Activated naive CD4-positive, alpha-beta T cell treated with anti-CD3 and anti-CD28 coated beads, Interleukin-2, amount 50 U/mL, for 72 hours (primary cell): ENCODE measurements around the gene SUPT16H. TPM values are rescaled to one million over a fixed set of nuclear protein-coding genes. Genes with fewer than 3 reads are reported as not detected.

Experiments
- ATAC-seq, 2 donors: fragments of 150-1000 bp; cut with Tn5 transposase; 2 replicates each; pipeline ENCODE4 v1.10.0; 2021; ENCODE audit warnings: mild to moderate bottlenecking in 2 of 2, moderate library complexity in 2 of 2
- DNase-seq, 2 donors: peaks; one replicate each; pipeline ENCODE4 v3.0.0; 2021 to 2022; ENCODE audit warnings: low spot score in 2 of 2
- H3K27ac Mint-ChIP-seq, 2 donors: one replicate each; pipeline ENCODE4 v1.8.0; 2022; ENCODE audit warnings: mild to moderate bottlenecking in 2 of 2, mixed read lengths in 2 of 2
- H3K36me3 Mint-ChIP-seq, 2 donors: one replicate each; pipeline ENCODE4 v1.8.0; 2022; ENCODE audit warnings: mixed read lengths in 2 of 2
- H3K9me3 Mint-ChIP-seq, 2 donors: one replicate each; pipeline ENCODE4 v1.8.0; 2022; ENCODE audit warnings: mixed read lengths in 2 of 2
- total RNA-seq, 2 donors: library from RNA; stranded (reverse); gene quantifications; one replicate each; pipeline ENCODE4 v1.2.3, GENCODE V29; 2022

Gene SUPT16H
- total RNA-seq, result 100 to 1,000 TPM; 161 to 172 TPM

DNA sequence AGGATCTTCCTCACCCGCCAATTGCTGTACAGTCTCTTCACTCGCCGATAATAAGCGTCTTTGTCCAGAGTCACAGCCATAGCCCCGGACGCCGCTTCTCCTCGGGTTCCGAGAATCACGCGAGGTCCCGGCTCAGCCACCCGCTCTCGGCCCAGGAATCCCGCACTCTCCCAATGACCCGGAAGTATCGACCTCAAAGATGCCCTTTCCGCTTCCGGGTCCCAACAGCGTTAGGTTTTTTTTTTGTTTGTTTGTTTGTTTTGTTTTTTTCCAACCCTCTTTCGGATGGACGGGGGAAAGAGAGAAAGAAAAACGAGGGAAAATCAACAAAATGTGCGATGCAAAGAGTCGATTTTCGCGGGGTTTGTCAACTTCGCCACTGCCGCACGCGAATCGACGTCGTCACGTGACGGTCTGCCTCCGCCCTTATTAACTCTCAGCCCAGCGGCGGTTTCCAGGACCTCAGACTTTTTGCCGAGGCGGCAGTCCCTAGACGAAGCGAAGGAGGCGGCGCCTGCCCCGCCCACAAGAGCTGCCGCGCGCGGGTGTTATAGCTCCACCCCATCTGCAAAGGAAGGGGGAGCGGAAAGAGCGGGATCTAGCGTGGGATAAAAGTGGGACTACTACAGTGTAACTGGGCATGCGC is at the start of gene SUPT16H:
Gene SUPT16H (minus strand): TSS at position 172 of the 646 bp plus-strand sequence. CDS start 92 bp downstream, at position 80.
- Mint-ChIP-seq H3K27ac (peak within 1 kb of the TSS; percentile 97 to 98), H3K9me3 (no peaks in the 10 kb centered on the region), H3K36me3 (peaks cover 27 to 33% of the 10 kb centered on the region in 2 donors)
- DNase-seq (peak; percentile 94 to 95), ATAC-seq (peak; percentile 88 to 95)

DNA sequence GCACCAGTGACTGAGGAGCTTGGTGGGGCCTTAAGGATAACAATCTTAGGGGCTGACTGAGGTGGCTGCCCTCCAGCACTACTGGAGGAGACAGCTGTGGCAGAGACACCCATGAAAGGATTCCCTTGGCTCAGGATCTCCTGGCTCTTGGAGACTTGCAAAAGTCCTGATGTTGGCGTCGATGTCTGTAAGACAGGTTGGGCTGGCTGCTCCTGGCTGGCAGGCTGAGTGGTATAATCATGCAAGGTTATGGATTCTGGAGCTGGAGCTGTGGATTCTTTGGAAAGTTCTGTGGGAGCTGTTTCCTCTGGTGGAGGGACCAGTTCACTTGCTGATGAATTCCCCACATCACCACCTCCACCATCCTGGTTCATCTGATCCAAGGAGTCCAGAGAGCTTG is 47.3 kb upstream of the SUPT16H start:
- DNase-seq, result no peak
- H3K36me3 Mint-ChIP-seq, result peaks cover 5 to 29% of the 10 kb centered on the region in 2 donors
- H3K9me3 Mint-ChIP-seq, result no peaks in the 10 kb centered on the region
- peak overlapping the region in 1 of 2 donors; percentile 10 for H3K27ac Mint-ChIP-seq
- ATAC-seq, result no peak

DNA sequence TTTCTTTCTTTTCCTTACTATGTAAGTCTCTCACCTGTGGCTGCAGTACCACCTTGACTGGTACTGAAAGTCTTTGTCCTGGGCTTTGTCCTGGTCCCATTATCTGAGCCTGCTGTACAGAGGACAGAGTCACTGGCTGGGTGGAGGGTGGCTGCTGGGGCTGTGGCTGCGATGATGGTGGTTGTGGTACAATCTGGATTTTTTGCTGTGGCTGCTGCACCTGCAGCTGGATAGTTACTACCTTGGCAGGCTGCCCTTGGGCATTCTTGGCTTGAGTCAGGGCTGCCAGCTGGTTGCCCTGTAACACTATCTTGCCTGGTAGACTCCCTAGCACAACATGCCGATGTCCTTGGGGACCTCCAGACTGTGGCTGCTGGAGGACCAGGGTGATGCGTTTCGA is 45.1 kb upstream of the SUPT16H start:
- peaks cover 5 to 39% of the 10 kb centered on the region in 2 donors for H3K36me3 Mint-ChIP-seq
- no peak for ATAC-seq

DNA sequence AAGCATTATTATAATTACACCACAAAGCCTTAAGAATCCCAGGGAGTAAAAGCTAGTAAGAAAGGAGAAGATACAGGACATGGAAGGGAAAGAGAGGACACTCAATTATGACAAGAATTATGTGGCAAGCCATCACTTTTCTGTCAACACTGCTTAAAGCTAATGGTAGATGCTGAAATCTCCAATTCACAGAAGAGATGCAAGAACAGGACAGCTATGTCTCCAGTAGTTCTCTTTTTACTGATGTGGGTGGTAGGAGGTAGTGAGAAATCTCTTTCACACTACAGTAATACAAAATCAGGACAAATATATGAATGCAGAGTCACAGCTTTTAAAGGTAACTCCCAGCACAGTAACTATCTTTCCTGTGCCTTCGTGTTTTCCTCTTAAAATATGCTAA is 42.9 kb upstream of the SUPT16H start:
- Mint-ChIP-seq H3K9me3 (no peaks in the 10 kb centered on the region), H3K36me3 (peaks cover 5 to 40% of the 10 kb centered on the region in 2 donors), H3K27ac (peak overlapping the region in 1 of 2 donors; percentile 84)
- DNase-seq, result no peak
- no peak for ATAC-seq

More for the DNA sequence above, 45.1 kb upstream of the SUPT16H start:
- H3K27ac Mint-ChIP-seq, result no peak overlapping the region
- DNase-seq, result no peak
- no peaks in the 10 kb centered on the region for H3K9me3 Mint-ChIP-seq

DNA sequence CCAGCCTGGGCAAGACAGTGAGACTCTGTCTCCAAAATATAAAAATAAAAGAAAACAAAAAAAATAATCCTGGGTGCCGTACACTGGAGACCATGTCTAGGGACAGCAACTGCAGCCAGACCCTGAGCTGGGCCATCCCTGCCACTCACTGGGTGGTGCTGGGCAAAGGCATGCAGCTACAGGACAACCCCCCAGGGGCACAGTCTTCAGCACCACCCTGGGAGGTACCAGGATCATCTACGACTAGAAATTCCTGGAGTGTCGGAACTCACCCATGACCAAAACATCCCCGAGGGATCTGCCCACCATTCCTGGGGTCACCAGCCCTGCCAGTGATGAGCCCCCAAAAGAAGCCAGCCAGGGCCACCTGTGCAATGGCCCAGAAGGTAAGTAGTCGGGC is 35.7 kb upstream of the SUPT16H start:
- Mint-ChIP-seq H3K36me3 (peaks cover 0 to 37% of the 10 kb centered on the region in 2 donors), H3K9me3 (no peaks in the 10 kb centered on the region), H3K27ac (peak overlapping the region in 1 of 2 donors; percentile 45)
- no peak for ATAC-seq
- no peak for DNase-seq

DNA sequence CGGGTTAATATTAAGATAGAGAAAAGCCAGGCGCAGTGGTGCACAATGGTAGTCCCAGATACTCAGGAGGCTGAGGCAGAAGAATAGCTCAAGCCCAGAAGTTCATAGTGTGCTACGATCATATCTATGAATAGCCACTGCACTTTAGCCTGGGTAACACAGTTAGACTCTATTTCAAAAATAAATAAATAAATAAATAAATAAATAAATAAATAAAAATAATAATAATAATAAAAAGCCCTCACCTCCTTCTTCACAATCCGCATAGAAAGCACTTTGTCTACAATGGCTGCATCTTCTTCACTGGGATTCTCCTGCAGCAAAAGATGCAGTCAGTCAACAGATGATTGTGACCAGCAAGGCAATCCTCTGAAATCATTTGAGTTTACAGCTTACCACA is 31.5 kb upstream of the SUPT16H start:
- Mint-ChIP-seq H3K9me3 (no peaks in the 10 kb centered on the region), H3K36me3 (peaks cover 6 to 44% of the 10 kb centered on the region in 2 donors), H3K27ac (peak overlapping the region in 1 of 2 donors; percentile 73)
- ATAC-seq, result no peak
- no peak for DNase-seq

DNA sequence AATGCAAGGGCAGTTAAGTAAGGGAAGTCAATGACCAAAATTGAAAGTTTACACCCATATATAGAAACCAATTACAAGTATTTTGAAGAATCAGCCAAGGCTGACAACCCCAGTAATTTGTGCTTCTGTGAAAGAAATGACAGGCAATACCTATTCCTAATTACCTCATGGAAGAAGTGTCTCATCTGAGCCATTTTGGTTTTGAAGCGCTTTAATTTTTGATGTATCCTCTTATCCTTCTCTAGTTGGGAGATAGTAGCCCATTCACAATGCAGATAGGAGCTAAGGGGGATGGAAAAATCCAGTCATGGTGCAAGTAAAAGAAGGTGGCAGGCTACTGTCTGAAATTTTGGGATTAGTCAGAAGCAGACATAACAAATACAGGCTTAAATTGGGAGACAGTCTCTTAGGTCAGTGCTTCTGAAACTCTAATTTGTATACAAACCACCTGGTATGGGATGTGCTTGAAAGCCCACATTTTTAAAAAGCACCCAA is 30.4 kb upstream of the SUPT16H start:
- Mint-ChIP-seq H3K27ac (peak overlapping the region; percentile 65 to 91), H3K9me3 (no peaks in the 10 kb centered on the region), H3K36me3 (peaks cover 6 to 49% of the 10 kb centered on the region in 2 donors)
- DNase-seq, result no peak
- peak; percentile 88 to 92 for ATAC-seq

DNA sequence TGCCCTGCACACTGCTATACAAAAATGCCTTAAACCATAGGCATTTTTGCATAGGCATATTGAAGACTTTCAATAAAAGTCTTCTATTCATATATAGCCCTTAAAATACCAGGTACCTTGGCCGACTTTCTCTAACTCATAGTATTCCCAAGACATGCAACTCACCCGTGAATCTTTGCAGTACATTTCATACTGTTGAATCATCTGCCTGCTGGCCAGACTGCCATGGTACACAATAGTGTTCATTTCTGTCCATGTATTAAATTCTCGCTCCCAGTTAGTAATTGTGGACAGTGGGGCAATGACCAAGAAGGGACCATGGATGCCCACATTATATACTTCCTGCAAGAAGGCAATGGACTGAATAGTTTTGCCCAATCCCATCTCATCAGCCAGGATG is 24.3 kb upstream of the SUPT16H start:
- DNase-seq (no peak), ATAC-seq (no peak)
- H3K36me3 Mint-ChIP-seq, result peaks cover 7 to 52% of the 10 kb centered on the region in 2 donors
- no peaks in the 10 kb centered on the region for H3K9me3 Mint-ChIP-seq
- H3K27ac Mint-ChIP-seq, result no peak overlapping the region

DNA sequence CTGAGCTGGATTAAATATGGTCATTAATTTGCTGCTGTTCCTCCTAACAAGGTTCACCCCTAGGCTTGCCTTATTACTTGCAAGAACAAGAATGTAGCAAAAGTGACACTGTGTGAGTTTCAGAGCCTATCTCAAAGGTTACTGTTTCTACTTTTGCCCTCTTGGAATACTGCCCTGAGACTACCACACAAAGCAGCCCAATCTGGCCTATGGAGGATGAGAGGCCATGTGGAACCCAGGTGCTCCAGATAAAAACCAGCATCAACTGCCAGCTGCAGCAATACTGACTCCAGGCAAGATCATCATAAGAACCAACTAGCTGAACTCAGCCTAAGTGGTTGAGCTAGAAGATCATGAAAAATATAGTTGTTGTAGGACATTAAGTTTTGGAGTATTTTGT is 22.4 kb upstream of the SUPT16H start:
- DNase-seq (no peak), ATAC-seq (no peak)
- no peaks in the 10 kb centered on the region for H3K9me3 Mint-ChIP-seq
- peak overlapping the region in 1 of 2 donors; percentile 38 for H3K27ac Mint-ChIP-seq
- H3K36me3 Mint-ChIP-seq, result peaks cover 18 to 50% of the 10 kb centered on the region in 2 donors

DNA sequence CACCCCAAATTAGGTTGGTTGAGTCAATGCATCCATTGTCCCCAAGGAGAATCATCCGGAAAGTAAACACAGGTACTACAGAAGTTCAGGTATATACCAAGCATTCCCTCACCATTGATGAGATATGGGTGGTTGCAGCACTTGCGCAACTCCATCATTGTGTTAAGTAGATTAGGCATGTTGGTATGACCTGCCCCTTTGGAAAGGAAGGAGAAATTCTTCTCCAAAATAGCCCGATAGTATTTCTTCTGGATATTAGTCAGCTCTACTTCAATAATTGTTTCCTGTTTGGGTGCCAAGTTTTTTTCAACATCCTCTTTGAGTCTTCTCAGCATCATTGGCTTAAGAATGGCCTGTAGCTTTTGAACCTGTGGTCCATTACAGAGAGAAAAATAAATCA is 21.3 kb upstream of the SUPT16H start:
- no peaks in the 10 kb centered on the region for H3K9me3 Mint-ChIP-seq
- ATAC-seq, result no peak
- peaks cover 26 to 50% of the 10 kb centered on the region in 2 donors for H3K36me3 Mint-ChIP-seq

DNA sequence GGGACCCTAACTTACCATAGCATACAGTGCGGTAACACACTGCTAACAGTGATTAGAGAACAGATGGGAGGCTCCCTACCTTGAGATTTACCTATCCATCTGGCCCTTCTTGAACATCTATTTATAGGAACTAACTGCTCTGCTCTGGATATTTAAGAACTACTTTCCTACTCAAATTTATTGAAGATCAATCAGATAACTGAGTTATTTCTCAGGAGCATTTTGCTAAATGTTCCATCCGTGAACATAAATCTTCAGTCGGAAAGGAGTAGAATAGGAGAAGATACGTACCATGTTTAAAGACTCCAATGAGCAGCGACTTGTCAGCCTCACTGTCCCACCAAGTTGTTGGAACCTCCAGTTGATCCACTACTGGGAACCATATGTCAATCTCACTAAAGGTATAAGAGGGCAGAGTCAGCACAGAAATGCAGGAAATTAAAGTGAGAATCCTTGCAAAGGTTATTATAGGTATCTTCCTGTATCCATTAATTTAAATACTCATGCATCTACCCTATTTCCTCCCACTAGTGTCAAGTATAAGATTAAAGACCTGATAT is 15.6 kb upstream of the SUPT16H start:
- no peaks in the 10 kb centered on the region for H3K9me3 Mint-ChIP-seq
- DNase-seq, result no peak
- ATAC-seq, result no peak
- H3K27ac Mint-ChIP-seq, result peak overlapping the region in 1 of 2 donors; percentile 7
- peaks cover 35 to 45% of the 10 kb centered on the region in 2 donors for H3K36me3 Mint-ChIP-seq

More for the DNA sequence above, 21.3 kb upstream of the SUPT16H start:
- H3K27ac Mint-ChIP-seq, result peak overlapping the region in 1 of 2 donors; percentile 60
- no peak for DNase-seq

DNA sequence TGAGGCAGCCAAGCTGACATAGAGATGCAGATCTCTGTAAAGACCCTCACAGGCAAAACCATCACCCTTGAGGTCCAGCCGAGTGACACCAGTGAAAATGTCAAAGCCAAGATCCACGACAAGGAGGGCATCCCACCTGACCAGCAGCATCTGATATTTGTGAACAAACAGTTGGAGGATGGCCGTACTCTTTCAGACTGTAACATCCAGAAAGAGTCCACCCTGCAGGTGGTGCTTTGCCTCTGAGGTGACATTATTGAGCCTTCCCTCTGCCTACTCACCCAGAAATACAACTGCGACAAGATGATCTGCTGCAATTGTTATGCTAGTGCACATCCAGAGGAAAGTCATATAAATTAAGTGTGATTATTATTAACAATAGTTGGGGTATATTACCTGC is 15.1 kb upstream of the SUPT16H start:
- peak overlapping the region in 1 of 2 donors; percentile 34 for H3K27ac Mint-ChIP-seq
- DNase-seq, result no peak
- no peak for ATAC-seq
- H3K9me3 Mint-ChIP-seq, result no peaks in the 10 kb centered on the region
- H3K36me3 Mint-ChIP-seq, result peaks cover 39 to 50% of the 10 kb centered on the region in 2 donors

DNA sequence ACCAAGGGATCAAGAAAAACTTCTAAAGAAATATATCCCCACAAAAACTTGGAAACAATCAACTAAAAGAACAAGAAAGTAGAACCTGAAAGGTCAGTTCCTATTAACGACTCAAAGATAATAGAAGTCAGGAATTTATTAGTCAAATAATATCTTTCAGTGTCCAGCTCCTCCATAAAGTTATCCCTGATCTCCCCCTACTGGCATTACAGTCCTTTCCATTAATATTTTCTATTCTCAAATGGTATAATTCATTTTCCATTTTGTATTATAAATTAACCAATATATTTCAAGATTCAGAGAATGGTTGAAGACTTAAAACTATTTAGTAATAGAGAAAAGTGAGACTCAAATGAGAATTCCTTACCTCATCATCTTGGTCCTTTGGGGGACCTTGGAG is 11.6 kb upstream of the SUPT16H start:
- Mint-ChIP-seq H3K27ac (no peak overlapping the region), H3K36me3 (peaks cover 37 to 49% of the 10 kb centered on the region in 2 donors), H3K9me3 (no peaks in the 10 kb centered on the region)
- ATAC-seq, result no peak
- no peak for DNase-seq

DNA sequence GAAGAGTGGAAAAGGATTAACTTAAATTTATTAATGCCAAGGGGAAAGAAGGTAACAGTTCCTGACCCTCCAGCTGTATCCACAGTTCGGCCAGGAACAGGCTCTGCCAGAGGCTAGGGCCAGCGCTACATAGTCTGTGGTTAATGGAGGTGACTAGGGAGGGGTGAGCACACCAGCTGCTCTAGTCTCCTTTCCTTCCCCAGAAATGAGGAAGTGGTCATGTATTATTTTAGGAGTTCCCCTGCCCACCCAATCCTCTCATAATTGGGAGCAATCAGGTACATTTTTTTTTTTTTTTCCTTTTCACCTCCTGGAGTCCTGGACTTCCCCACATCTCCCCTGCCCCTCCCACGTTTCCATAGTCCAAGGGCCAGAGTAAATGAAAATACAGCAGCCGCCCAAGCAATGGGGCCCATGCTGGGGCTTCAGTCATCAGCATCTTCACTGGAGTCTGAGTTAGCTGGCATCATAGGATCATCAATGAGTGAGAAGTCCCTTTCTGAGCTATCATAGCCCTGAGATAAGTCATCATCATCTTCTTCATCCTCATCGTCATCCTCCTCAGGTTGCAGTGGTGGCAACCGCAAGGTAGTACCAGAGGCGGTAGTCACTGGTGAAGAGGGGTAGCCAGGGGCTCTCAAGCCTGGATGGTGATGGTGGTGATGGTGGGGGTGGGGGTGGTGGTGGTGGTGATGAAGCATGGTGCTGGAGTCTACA is 1.5 kb upstream of the SUPT16H start:
- ATAC-seq (no peak), DNase-seq (no peak)
- Mint-ChIP-seq H3K27ac (peak overlapping the region; percentile 97 to 98), H3K9me3 (no peaks in the 10 kb centered on the region), H3K36me3 (peaks cover 27 to 33% of the 10 kb centered on the region in 2 donors)

DNA sequence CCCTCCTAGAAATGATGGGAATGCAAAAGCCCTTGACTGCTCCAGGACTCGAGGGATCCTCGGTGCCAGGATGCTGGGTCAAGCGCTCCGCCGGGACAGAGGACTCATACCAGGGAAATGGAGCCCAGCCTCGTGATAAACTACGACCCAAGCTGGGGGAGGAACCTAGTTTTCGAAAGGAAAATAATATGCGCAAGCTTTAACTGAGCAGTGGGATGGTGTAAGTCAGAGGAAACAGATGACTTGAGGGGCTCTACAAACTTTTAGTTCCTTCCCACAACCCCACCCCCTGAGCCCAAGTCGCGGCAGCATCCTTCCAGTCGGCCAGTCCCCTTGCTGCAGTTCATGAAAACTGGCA is 654 bp upstream of the SUPT16H start:
- ATAC-seq (peak; percentile 54 to 61), DNase-seq (no peak)
- Mint-ChIP-seq H3K36me3 (peaks cover 27 to 33% of the 10 kb centered on the region in 2 donors), H3K27ac (peak overlapping the region; percentile 97 to 98), H3K9me3 (no peaks in the 10 kb centered on the region)

DNA sequence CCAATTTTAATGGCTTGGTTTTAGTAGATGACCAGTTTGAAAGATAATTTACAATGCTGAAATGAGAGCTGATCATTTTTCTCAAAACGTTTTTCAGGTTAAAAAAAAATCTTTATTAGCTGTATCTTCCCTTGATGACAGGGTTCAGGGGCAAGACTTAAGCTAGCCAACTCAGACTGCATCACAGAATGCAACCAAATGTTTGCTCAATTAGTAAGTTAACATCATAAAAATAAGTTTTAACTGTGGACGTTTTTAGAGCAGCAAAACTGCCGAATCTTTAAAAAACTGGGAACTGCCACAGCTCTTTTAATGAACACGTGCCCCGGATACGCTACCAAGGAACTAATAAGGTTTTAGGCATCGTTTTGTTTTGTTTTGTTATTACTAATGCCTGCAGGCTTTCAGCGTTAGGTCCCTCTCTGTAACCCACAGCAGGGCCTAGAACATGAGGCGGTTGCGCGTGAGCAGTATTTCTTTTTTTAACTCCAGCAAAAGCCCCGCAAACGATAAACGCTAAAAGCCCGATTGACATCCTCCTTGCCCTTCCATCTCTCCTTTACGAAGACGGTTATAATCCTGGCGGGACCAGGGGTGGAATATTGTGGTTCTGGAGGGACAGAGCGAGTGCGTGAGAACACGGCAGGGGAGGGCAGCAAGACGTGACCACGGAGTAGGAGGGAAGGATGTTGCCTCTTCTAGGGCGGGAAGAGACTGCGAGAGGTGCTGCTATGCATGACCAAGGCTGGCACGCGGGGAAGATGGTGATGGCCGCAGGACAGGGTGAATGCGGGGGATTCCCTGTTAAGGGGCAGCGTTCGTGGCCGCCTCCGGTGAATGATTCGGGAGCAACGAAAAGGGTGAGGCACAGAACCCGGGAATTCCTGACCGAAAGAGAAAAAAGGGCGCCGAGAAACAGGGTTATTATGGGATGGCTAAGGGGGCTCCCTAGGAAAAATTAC is 652 bp downstream of the SUPT16H start:
- ATAC-seq (peak; percentile 43 to 64), DNase-seq (peak; percentile 53 to 75)
- Mint-ChIP-seq H3K9me3 (no peaks in the 10 kb centered on the region), H3K36me3 (peaks cover 27 to 33% of the 10 kb centered on the region in 2 donors), H3K27ac (peak overlapping the region; percentile 97 to 98)
